Panc1 (cell line): Measurements from ENCODE around the gene LRRC10B.

Experiments used
- POLR2AphosphoS5 ChIP-seq: IDR thresholded peaks from 2 replicates; pipeline ENCODE4 v1.6.1; 2012; ENCODE audit warnings: mild to moderate bottlenecking, low read depth, low read length, moderate library complexity
- TF ChIP-seq, protein P1 (sequence below): fragments of 450-650 bp; IDR thresholded peaks from 2 replicates; pipeline ENCODE4 v1.5.1; 2017; ENCODE audit warnings: mild to moderate bottlenecking
- TF ChIP-seq, protein P2 (sequence below), 2 experiments: IDR thresholded peaks; 2 replicates each; pipeline ENCODE4 v1.6.1; 2011 to 2012; ENCODE audit warnings: low read depth in 2 of 2, control low read depth in 1 of 2, low read length in 1 of 2, mild to moderate bottlenecking in 1 of 2, moderate library complexity in 1 of 2; ENCODE audit not compliant: insufficient read depth in 1 of 2

DNA sequence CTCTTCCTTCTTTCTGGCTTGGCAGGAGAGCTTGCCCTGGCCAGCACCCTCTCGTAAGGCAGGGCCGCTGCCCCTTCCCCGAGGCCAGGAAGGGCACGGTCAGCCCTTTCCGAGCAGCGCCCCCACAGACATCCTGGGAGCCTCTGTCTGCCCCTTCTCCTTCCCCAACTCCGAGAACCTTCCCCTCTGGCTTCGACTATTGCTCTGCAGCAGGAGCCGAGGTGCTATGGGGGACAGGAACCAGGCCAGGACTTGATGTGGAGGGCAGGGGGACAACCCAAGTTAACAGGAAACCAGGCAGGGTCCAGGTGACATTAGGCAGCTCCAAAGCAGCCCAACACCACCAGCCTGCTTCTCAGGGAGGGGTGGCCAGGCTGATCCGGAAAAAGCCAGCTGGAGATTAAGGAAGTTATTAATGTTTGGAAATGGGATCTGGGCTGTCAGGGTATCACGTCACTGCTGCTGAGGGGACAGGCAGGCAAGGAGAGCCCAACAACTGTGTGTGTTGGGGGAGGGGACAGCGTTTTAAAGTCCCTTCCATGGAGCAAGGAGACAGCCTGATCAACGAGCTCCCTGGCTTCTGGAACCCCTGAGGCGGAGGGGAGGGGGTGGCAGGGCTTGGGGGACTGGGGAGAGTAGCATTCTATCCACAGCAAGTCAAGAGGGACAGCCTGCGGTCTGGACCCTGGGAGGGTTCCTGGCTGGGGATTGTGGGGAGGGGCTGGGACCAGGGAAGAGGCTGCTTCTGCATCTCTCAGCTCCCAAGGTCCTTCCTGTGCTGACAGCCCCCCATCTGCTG, 45.0 kb downstream of the LRRC10B start:
- TF ChIP-seq, protein P1, sequence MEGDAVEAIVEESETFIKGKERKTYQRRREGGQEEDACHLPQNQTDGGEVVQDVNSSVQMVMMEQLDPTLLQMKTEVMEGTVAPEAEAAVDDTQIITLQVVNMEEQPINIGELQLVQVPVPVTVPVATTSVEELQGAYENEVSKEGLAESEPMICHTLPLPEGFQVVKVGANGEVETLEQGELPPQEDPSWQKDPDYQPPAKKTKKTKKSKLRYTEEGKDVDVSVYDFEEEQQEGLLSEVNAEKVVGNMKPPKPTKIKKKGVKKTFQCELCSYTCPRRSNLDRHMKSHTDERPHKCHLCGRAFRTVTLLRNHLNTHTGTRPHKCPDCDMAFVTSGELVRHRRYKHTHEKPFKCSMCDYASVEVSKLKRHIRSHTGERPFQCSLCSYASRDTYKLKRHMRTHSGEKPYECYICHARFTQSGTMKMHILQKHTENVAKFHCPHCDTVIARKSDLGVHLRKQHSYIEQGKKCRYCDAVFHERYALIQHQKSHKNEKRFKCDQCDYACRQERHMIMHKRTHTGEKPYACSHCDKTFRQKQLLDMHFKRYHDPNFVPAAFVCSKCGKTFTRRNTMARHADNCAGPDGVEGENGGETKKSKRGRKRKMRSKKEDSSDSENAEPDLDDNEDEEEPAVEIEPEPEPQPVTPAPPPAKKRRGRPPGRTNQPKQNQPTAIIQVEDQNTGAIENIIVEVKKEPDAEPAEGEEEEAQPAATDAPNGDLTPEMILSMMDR, result no peak
- TF ChIP-seq, protein P2, sequence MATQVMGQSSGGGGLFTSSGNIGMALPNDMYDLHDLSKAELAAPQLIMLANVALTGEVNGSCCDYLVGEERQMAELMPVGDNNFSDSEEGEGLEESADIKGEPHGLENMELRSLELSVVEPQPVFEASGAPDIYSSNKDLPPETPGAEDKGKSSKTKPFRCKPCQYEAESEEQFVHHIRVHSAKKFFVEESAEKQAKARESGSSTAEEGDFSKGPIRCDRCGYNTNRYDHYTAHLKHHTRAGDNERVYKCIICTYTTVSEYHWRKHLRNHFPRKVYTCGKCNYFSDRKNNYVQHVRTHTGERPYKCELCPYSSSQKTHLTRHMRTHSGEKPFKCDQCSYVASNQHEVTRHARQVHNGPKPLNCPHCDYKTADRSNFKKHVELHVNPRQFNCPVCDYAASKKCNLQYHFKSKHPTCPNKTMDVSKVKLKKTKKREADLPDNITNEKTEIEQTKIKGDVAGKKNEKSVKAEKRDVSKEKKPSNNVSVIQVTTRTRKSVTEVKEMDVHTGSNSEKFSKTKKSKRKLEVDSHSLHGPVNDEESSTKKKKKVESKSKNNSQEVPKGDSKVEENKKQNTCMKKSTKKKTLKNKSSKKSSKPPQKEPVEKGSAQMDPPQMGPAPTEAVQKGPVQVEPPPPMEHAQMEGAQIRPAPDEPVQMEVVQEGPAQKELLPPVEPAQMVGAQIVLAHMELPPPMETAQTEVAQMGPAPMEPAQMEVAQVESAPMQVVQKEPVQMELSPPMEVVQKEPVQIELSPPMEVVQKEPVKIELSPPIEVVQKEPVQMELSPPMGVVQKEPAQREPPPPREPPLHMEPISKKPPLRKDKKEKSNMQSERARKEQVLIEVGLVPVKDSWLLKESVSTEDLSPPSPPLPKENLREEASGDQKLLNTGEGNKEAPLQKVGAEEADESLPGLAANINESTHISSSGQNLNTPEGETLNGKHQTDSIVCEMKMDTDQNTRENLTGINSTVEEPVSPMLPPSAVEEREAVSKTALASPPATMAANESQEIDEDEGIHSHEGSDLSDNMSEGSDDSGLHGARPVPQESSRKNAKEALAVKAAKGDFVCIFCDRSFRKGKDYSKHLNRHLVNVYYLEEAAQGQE (IDR thresholded peaks at IDR 0.05; ENCODE audit: insufficient read depth in 1 of 2, low read depth in 2 of 2, low read length in 1 of 2), result no peak
- no peak for TF ChIP-seq POLR2AphosphoS5
